HCT116 (cell line): Measurements from ENCODE around the gene ANXA3. TPM values are rescaled to one million over a fixed set of nuclear protein-coding genes. Genes with fewer than 3 reads are reported as not detected.

Source experiments
- ATAC-seq: fragments of 200-7000 bp; cut with Tn5 transposase; 2 replicates; pipeline ENCODE4 v1.9.1; 2020; ENCODE audit warnings: mild to moderate bottlenecking, moderate library complexity
- BruUV-seq: library from RNA; stranded (reverse); fragments of 400-500 nt; replicated peaks from 2 replicates; lab custom pipeline; 2021; lab: Mats Ljungman, UMichigan
- CTCF ChIA-PET: fragments of 300-600 bp; sonication (Branson Sonifier 250); formaldehyde crosslinking; loops from one replicate; lab custom pipeline; 2021; ENCODE audit warnings: antibody characterized with exemption; lab: Charles Lee
- POLR2A ChIA-PET: fragments of 300-600, 350-600 bp; sonication (Branson Sonifier 250); formaldehyde crosslinking; loops from one replicate; lab custom pipeline; 2021; ENCODE audit warnings: antibody characterized with exemption; lab: Charles Lee
- RAD21 ChIA-PET, 2 experiments: fragments of 300-600 bp; sonication (Branson Sonifier 250); formaldehyde crosslinking; loops; one replicate each; lab custom pipeline; 2023; ENCODE audit warnings: low total read pairs in 2 of 2; ENCODE audit not compliant: uncharacterized antibody in 2 of 2, unreplicated experiment in 2 of 2, low non-redundant PET in 1 of 2; lab: Charles Lee
- DNase-seq: peaks from one replicate; pipeline ENCODE4 v3.0.0-alpha.2; 2010; ENCODE audit warnings: low read depth, low spot score
- H2AFZ ChIP-seq: fragments of 200-600 bp; shearing (Covaris generic), sonication (generic); 2 replicates; pipeline ENCODE4 v1.6.1; 2017; ENCODE audit warnings: low read depth, mixed run types, mixed read lengths, antibody characterized with exemption, low read length; ENCODE audit not compliant: poor library complexity, severe bottlenecking
- H3K27ac ChIP-seq: 2 replicates; pipeline ENCODE4 v1.5.1; 2012; ENCODE audit warnings: low read depth, low read length
- H3K27me3 ChIP-seq: fragments of 200-600 bp; sonication (generic); 2 replicates; pipeline ENCODE4 v1.6.1; 2016; ENCODE audit warnings: mixed run types, low read length, mixed read lengths; ENCODE audit not compliant: insufficient read depth
- H3K36me3 ChIP-seq, 2 experiments: fragments of 200-500 bp in 1 of 2; fragments of 200-600 bp in 1 of 2; sonication (Bioruptor generic) in 1 of 2; sonication (generic) in 1 of 2; 2 replicates each; pipeline versions ENCODE4 v1.5.1 to v1.6.1; 2014 to 2016; ENCODE audit warnings: low read length in 2 of 2, inconsistent platforms in 1 of 2, mixed read lengths in 1 of 2, mixed run types in 1 of 2; ENCODE audit not compliant: insufficient read depth in 2 of 2, control insufficient read depth in 1 of 2
- H3K4me1 ChIP-seq, 2 experiments: fragments of 200-600 bp in 1 of 2; sonication (generic) in 1 of 2; 2 replicates each; pipeline versions ENCODE4 v1.5.1 to v1.6.1; 2012 to 2017; ENCODE audit warnings: low read length in 2 of 2, inconsistent platforms in 1 of 2, mild to moderate bottlenecking in 1 of 2, mixed read lengths in 1 of 2, mixed run types in 1 of 2, moderate library complexity in 1 of 2; ENCODE audit not compliant: insufficient read depth in 2 of 2, control insufficient read depth in 1 of 2
- H3K4me2 ChIP-seq: fragments of 200-600 bp; sonication (generic); 2 replicates; pipeline ENCODE4 v1.6.1; 2017; ENCODE audit warnings: mixed run types, low read length, mixed read lengths
- H3K4me3 ChIP-seq, 2 experiments: fragments of 200-600 bp in 1 of 2; sonication (generic) in 1 of 2; replicated peaks in 1 of 2; 2 replicates each; pipeline ENCODE4 v1.5.1; 2011 to 2016; ENCODE audit warnings: low read length in 2 of 2, control low read depth in 1 of 2, low read depth in 1 of 2, mild to moderate bottlenecking in 1 of 2, mixed read lengths in 1 of 2, mixed run types in 1 of 2
- H3K79me2 ChIP-seq: fragments of 200-600 bp; sonication (generic); 2 replicates; pipeline ENCODE4 v1.6.1; 2017; ENCODE audit warnings: mild to moderate bottlenecking, mixed run types, low read length, moderate library complexity, mixed read lengths; ENCODE audit not compliant: insufficient read depth
- H3K9ac ChIP-seq: fragments of 200-600 bp; sonication (generic); 2 replicates; pipeline ENCODE4 v1.6.1; 2016; ENCODE audit warnings: low read length, mixed read lengths
- H3K9me2 ChIP-seq: fragments of 200-600 bp; sonication (generic), shearing (Covaris generic); 2 replicates; pipeline ENCODE4 v1.6.1; 2017; ENCODE audit warnings: mixed run types, mild to moderate bottlenecking, moderate library complexity; ENCODE audit not compliant: insufficient read depth
- H3K9me3 ChIP-seq, 2 experiments: fragments of 200-500 bp in 1 of 2; fragments of 200-600 bp in 1 of 2; sonication (Bioruptor generic) in 1 of 2; sonication (generic) in 1 of 2; 2 replicates each; pipeline ENCODE4 v1.6.1; 2014 to 2017; ENCODE audit warnings: low read length in 2 of 2, mixed read lengths in 2 of 2, inconsistent platforms in 1 of 2, low read depth in 1 of 2, mild to moderate bottlenecking in 1 of 2, mixed run types in 1 of 2, moderate library complexity in 1 of 2; ENCODE audit not compliant: control insufficient read depth in 1 of 2, insufficient read depth in 1 of 2
- H4K20me1 ChIP-seq: fragments of 200-600 bp; sonication (generic), shearing (Covaris generic); 2 replicates; pipeline ENCODE4 v1.6.1; 2017; ENCODE audit warnings: mixed run types, mild to moderate bottlenecking, moderate library complexity; ENCODE audit not compliant: insufficient read depth
- CEBPB ChIP-seq: IDR thresholded peaks from 2 replicates; pipeline ENCODE4 v1.6.1; 2012; ENCODE audit warnings: low read depth
- EGR1 ChIP-seq: IDR thresholded peaks from 2 replicates; pipeline ENCODE4 v1.6.1; 2012; ENCODE audit warnings: low read depth
- POLR2A ChIP-seq: IDR thresholded peaks from 2 replicates; pipeline ENCODE4 v1.7.0; 2011; ENCODE audit warnings: borderline replicate concordance; ENCODE audit not compliant: insufficient read depth, insufficient read length; ENCODE audit errors: extremely low read depth
- POLR2AphosphoS5 ChIP-seq: IDR thresholded peaks from 2 replicates; pipeline ENCODE4 v1.6.1; 2011; ENCODE audit warnings: mild to moderate bottlenecking, low read depth, low read length, moderate library complexity
- REST ChIP-seq: IDR thresholded peaks from 2 replicates; pipeline ENCODE4 v1.6.1; 2012; ENCODE audit warnings: low read depth
- SRF ChIP-seq: IDR thresholded peaks from 2 replicates; pipeline ENCODE4 v1.6.1; 2012; ENCODE audit warnings: low read depth
- TCF7L2 ChIP-seq: IDR thresholded peaks from 2 replicates; pipeline ENCODE4 v1.7.0; 2011; ENCODE audit warnings: borderline replicate concordance, inconsistent platforms; ENCODE audit not compliant: insufficient read depth, insufficient read length; ENCODE audit errors: extremely low read depth
- YY1 ChIP-seq: IDR thresholded peaks from 2 replicates; pipeline ENCODE4 v1.6.1; 2011; ENCODE audit warnings: low read length, low read depth, moderate library complexity, mild to moderate bottlenecking; ENCODE audit not compliant: insufficient replicate concordance; ENCODE audit errors: extremely low read depth
- ZBTB33 ChIP-seq: IDR thresholded peaks from 2 replicates; pipeline ENCODE4 v1.6.1; 2011; ENCODE audit warnings: mild to moderate bottlenecking, low read length, moderate library complexity; ENCODE audit not compliant: insufficient replicate concordance; ENCODE audit errors: extremely low read depth
- ZNF274 ChIP-seq: fragments of 200-500 bp; sonication (Bioruptor generic); IDR thresholded peaks from 2 replicates; pipeline ENCODE4 v1.6.1; 2014; ENCODE audit warnings: mild to moderate bottlenecking, low read depth, low read length, inconsistent platforms
- intact Hi-C: fragments of 100-400 bp; cut with micrococcal nuclease; formaldehyde crosslinking; loops from 2 replicates; pipeline ENCODE4 v1.10.0; 2022
- total RNA-seq: library from RNA; stranded (reverse); gene quantifications from one replicate; pipeline ENCODE4 v1.2.1, GENCODE V29; 2021; ENCODE audit not compliant: unreplicated experiment

ANXA3 gene
- total RNA-seq, 1 experiment from 2014 or later = 158 TPM

- RAD21 ChIA-PET = no interaction called here
- no TSS peak for BruUV-seq
- Histone ChIP-seq H4K20me1 (no peaks in the 10 kb centered on the region), H3K9ac (no peak overlapping the region), H2AFZ (no peak overlapping the region), H3K36me3 (peaks cover 2 to 42% of the 10 kb centered on the region in 2 experiments), H3K27ac (no peak overlapping the region), H3K9me3 (no peaks in the 10 kb centered on the region), H3K4me1 (no peaks in the 10 kb centered on the region), H3K9me2 (no peaks in the 10 kb centered on the region), H3K79me2 (peaks cover 14% of the 10 kb centered on the region), H3K27me3 (no peaks in the 10 kb centered on the region), H3K4me3 (no peak overlapping the region), H3K4me2 (no peak overlapping the region)
- POLR2A ChIA-PET = no interaction called here
- CTCF ChIA-PET = no interaction called here
- intact Hi-C loops = no loop called here
- ATAC-seq (no peak), DNase-seq (no peak)
- TF ChIP-seq SRF (no peak), POLR2A (no peak), ZNF274 (no peak), YY1 (no peak), EGR1 (no peak), ZBTB33 (no peak), TCF7L2 (no peak), POLR2AphosphoS5 (no peak), CEBPB (no peak), REST (no peak)
These were observed 27.3 kb downstream of the ANXA3 start for GRCh38 chr4:78578674-78579425.
